A673 (cell line): ENCODE data around the gene SLC4A2. TPM values are rescaled to one million over a fixed set of nuclear protein-coding genes. Genes with fewer than 3 reads are reported as not detected.

Experiments used
- BruUV-seq: library from RNA; stranded (reverse); fragments of 400-500 nt; replicated peaks from 2 replicates; lab custom pipeline; 2021; lab: Mats Ljungman, UMichigan
- CTCF ChIA-PET: fragments of 300-600 bp; sonication (Branson Sonifier 250); formaldehyde crosslinking; loops from one replicate; lab custom pipeline; 2022; ENCODE audit warnings: antibody characterized with exemption; lab: Charles Lee
- POLR2A ChIA-PET: fragments of 300-600 bp; sonication (Branson Sonifier 250); formaldehyde crosslinking; loops from one replicate; lab custom pipeline; 2022; ENCODE audit warnings: antibody characterized with exemption; ENCODE audit not compliant: low non-redundant PET; lab: Charles Lee
- DNase-seq: peaks from one replicate; pipeline ENCODE4 v3.0.0-alpha.2; 2015; ENCODE audit warnings: low spot score
- H3K27ac ChIP-seq: fragments of 200-600 bp; sonication (generic); 2 replicates; pipeline ENCODE4 v1.5.1; 2016; ENCODE audit warnings: mixed run types, low read depth, mild to moderate bottlenecking, mixed read lengths, antibody characterized with exemption, low read length; ENCODE audit not compliant: poor library complexity, severe bottlenecking
- H3K27me3 ChIP-seq: fragments of 200-600 bp; sonication (generic); replicated peaks from 2 replicates; pipeline ENCODE4 v1.6.1; 2017; ENCODE audit warnings: mixed run types, low read depth, mild to moderate bottlenecking, mixed read lengths, antibody characterized with exemption, low read length; ENCODE audit not compliant: insufficient read depth, poor library complexity
- H3K36me3 ChIP-seq: fragments of 200-600 bp; sonication (generic); 2 replicates; pipeline ENCODE4 v1.6.1; 2016; ENCODE audit warnings: mixed run types, mild to moderate bottlenecking, mixed read lengths, antibody characterized with exemption, low read length; ENCODE audit not compliant: insufficient read depth, poor library complexity, severe bottlenecking
- H3K4me1 ChIP-seq: fragments of 200-600 bp; sonication (generic); 2 replicates; pipeline ENCODE4 v1.6.1; 2017; ENCODE audit warnings: mixed run types, mild to moderate bottlenecking, mixed read lengths, antibody characterized with exemption, low read length; ENCODE audit not compliant: insufficient read depth, poor library complexity, severe bottlenecking
- H3K4me3 ChIP-seq: fragments of 200-600 bp; sonication (generic); 2 replicates; pipeline ENCODE4 v1.5.1; 2016; ENCODE audit warnings: low read depth, mixed run types, mild to moderate bottlenecking, mixed read lengths, low read length; ENCODE audit not compliant: poor library complexity, severe bottlenecking
- H3K9me3 ChIP-seq: fragments of 200-600 bp; sonication (generic); 2 replicates; pipeline ENCODE4 v1.6.1; 2016; ENCODE audit warnings: mixed run types, low read depth, mild to moderate bottlenecking, mixed read lengths, antibody characterized with exemption, low read length; ENCODE audit not compliant: poor library complexity, severe bottlenecking
- EZH2 ChIP-seq: fragments of 200-600 bp; sonication (generic); IDR thresholded peaks from 2 replicates; pipeline ENCODE4 v1.6.1; 2017; ENCODE audit warnings: borderline replicate concordance, low read depth, mild to moderate bottlenecking, mixed read lengths, antibody characterized with exemption, low read length; ENCODE audit not compliant: poor library complexity, severe bottlenecking
- intact Hi-C: fragments of 100-400 bp; cut with micrococcal nuclease; formaldehyde crosslinking; loops from one replicate; pipeline ENCODE4 v1.10.0; 2022; ENCODE audit not compliant: unreplicated experiment
- total RNA-seq: library from RNA; stranded (reverse); gene quantifications from 2 replicates; pipeline ENCODE4 v1.2.3, GENCODE V29; 2021
- TF ChIP-seq, protein P1 (sequence below): fragments of 300-800, 200-600 bp; sonication (generic); conservative IDR thresholded peaks from 2 replicates; pipeline ENCODE4 v1.5.1; 2017; ENCODE audit warnings: low read depth, mild to moderate bottlenecking, antibody characterized with exemption, low read length, moderate library complexity, mixed read lengths

SLC4A2 gene
- total RNA-seq, 1 experiment from 2014 or later: 222 TPM

DNA sequence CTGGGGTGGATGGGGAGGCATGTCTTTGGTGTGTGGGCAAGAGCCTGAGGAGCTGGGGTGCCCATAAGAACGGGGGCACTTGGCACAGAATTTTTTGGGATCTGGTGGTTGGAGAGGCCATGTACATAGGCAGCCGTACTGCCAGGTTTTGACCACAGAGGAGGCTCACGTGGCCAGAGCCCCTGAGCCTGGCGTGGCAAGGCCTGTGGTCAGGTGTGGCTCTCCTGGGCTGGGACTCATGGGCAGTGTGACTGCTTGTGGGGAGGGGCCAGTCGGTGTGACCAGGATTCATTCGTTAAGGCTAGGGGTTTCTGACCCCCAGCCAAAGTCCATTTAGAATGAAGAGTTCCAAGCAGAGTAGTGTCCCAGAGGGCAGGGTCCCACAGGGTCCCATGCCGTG is 65.1 kb downstream of the SLC4A2 start:
- ChIA-PET CTCF (interaction anchor here (0.5 to 1.4 kb wide), 10 partner anchors 12 to 181 kb away, joined by 3 to 17 read pairs (median 4); partner anchors contain the start of gene ABCB8), POLR2A (no interaction called here)
- Histone ChIP-seq H3K27me3 (no peaks in the 10 kb centered on the region), H3K36me3 (peaks cover 38% of the 10 kb centered on the region), H3K4me1 (peaks cover 11% of the 10 kb centered on the region), H3K4me3 (no peak overlapping the region), H3K27ac (no peak overlapping the region), H3K9me3 (no peaks in the 10 kb centered on the region)
- TF ChIP-seq, protein P1, sequence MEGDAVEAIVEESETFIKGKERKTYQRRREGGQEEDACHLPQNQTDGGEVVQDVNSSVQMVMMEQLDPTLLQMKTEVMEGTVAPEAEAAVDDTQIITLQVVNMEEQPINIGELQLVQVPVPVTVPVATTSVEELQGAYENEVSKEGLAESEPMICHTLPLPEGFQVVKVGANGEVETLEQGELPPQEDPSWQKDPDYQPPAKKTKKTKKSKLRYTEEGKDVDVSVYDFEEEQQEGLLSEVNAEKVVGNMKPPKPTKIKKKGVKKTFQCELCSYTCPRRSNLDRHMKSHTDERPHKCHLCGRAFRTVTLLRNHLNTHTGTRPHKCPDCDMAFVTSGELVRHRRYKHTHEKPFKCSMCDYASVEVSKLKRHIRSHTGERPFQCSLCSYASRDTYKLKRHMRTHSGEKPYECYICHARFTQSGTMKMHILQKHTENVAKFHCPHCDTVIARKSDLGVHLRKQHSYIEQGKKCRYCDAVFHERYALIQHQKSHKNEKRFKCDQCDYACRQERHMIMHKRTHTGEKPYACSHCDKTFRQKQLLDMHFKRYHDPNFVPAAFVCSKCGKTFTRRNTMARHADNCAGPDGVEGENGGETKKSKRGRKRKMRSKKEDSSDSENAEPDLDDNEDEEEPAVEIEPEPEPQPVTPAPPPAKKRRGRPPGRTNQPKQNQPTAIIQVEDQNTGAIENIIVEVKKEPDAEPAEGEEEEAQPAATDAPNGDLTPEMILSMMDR: no peak
- no peak for TF ChIP-seq EZH2
- no peak for DNase-seq
- intact Hi-C loops: loop anchor here (1.0 to 5.0 kb wide), 3 partner anchors 48 to 178 kb away; partner anchors contain the start of gene ABCF2
- no TSS peak for BruUV-seq

DNA sequence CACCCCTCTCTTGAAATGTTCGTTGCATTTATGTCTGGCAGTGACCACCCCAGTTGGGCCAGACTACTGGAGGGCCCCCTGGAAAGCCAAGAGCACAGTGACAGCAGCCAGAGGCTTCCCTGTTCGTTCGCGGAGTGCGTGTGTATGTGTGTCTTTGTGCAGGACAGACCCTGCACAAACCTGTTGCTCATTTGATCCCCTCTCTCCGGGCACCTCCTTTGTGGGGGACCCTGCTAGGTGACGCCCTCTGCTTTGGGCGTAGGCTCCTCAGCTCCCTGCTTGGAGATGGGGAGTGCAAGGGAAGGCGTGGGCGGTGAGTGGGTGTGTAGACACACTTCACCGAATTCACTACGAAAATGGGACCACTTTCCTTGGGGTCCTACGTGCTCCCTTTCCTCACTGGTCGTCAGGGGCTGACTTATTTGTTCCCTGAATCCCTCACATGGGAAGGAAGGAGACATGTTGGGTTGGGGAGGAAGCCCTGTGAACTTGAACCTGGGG is 65.6 kb downstream of the SLC4A2 start:
- POLR2A ChIA-PET: no interaction called here
- BruUV-seq: no TSS peak
- DNase-seq: no peak
- Histone ChIP-seq H3K36me3 (peaks cover 37% of the 10 kb centered on the region), H3K27ac (no peak overlapping the region), H3K9me3 (no peaks in the 10 kb centered on the region), H3K4me3 (peak overlapping the region; percentile 44), H3K27me3 (no peaks in the 10 kb centered on the region), H3K4me1 (peaks cover 11% of the 10 kb centered on the region)
- intact Hi-C loops: loop anchor here (1.0 to 5.0 kb wide), 3 partner anchors 47 to 178 kb away; partner anchors contain the start of gene ABCF2
- TF ChIP-seq, protein P1: no peak
- no peak for TF ChIP-seq EZH2
- CTCF ChIA-PET: interaction anchor here (0.7 to 1.4 kb wide), 4 partner anchors 13 to 179 kb away, joined by 3 to 17 read pairs (median 5); no protein-coding TSS in a partner anchor

DNA sequence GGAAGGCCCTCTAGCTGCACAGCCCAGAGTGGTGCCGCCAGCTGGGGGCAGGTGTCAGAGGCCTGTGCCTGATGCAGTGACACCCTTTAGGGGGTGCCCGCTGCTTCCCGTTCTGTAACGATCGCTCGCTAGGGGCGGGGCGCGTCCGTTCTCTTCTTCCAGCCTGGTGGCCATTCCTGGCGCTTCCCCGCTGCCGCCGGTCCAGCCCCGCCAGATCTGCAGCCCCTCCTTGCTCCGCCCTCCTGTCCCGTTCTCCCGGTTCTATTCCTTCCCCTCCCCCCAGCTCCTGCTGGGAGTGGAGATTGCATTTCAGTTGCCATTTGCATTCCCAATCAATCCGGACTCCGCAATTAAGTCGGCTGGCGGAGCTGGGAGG is 66.1 kb downstream of the SLC4A2 start:
- DNase-seq: peak; percentile 61
- ChIA-PET CTCF (interaction anchor here (0.6 to 0.9 kb wide), 4 partner anchors 30 to 122 kb away, joined by 3 to 4 read pairs (median 3); no protein-coding TSS in a partner anchor), POLR2A (interaction anchor here (0.6 kb wide), 2 partner anchors 25 to 75 kb away, joined by 4 to 6 read pairs; no protein-coding TSS in a partner anchor)
- Histone ChIP-seq H3K27me3 (no peaks in the 10 kb centered on the region), H3K4me3 (peak overlapping the region; percentile 44), H3K9me3 (no peaks in the 10 kb centered on the region), H3K27ac (peak overlapping the region; percentile 37), H3K4me1 (peaks cover 11% of the 10 kb centered on the region), H3K36me3 (peaks cover 37% of the 10 kb centered on the region)
- intact Hi-C loops: loop anchor here (2.0 kb wide), 1 partner anchor 177 kb away; no protein-coding TSS in a partner anchor
- TF ChIP-seq EZH2: no peak
- TF ChIP-seq, protein P1: 0 out of 2 replicates have a peak, but pooled peaks have one; percentile 20
- no TSS peak for BruUV-seq
